Measurements from ENCODE around the gene ZNF331.

DNA sequence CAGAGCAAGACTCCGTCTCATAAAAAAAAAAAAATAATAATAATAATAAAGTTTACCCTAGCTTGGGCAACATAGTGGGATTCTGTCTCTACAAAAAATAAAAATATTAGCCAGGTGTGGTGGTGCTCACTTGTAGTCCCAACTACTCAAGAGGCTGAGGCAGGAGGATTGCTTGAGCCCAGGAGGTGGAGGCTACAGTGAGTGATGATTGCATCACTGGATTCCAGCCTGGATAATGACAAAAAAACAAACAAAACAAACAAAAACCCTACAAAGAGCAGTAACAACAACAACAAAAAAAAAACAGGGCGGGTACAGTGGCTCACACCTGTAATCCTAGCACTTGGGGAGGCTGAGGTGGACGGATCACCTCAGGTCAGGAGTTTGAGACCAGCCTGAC is 45.2 kb downstream of the ZNF331 start:
- TF ChIP-seq, protein P1, sequence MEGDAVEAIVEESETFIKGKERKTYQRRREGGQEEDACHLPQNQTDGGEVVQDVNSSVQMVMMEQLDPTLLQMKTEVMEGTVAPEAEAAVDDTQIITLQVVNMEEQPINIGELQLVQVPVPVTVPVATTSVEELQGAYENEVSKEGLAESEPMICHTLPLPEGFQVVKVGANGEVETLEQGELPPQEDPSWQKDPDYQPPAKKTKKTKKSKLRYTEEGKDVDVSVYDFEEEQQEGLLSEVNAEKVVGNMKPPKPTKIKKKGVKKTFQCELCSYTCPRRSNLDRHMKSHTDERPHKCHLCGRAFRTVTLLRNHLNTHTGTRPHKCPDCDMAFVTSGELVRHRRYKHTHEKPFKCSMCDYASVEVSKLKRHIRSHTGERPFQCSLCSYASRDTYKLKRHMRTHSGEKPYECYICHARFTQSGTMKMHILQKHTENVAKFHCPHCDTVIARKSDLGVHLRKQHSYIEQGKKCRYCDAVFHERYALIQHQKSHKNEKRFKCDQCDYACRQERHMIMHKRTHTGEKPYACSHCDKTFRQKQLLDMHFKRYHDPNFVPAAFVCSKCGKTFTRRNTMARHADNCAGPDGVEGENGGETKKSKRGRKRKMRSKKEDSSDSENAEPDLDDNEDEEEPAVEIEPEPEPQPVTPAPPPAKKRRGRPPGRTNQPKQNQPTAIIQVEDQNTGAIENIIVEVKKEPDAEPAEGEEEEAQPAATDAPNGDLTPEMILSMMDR (IDR thresholded peaks at IDR 0.05; ENCODE audit: low read depth, low read length), result no peak
- no peak for TF ChIP-seq EZH2phosphoT487 (IDR thresholded peaks at IDR 0.05; ENCODE audit: low read depth)
